Activated gamma-delta T cell (primary cell): Measurements from ENCODE around the gene EVA1A.

Experiments
- DNase-seq: peaks from one replicate; lab custom pipeline; 2025; lab: John Stamatoyannopoulos, UW

The EVA1A gene

DNA sequence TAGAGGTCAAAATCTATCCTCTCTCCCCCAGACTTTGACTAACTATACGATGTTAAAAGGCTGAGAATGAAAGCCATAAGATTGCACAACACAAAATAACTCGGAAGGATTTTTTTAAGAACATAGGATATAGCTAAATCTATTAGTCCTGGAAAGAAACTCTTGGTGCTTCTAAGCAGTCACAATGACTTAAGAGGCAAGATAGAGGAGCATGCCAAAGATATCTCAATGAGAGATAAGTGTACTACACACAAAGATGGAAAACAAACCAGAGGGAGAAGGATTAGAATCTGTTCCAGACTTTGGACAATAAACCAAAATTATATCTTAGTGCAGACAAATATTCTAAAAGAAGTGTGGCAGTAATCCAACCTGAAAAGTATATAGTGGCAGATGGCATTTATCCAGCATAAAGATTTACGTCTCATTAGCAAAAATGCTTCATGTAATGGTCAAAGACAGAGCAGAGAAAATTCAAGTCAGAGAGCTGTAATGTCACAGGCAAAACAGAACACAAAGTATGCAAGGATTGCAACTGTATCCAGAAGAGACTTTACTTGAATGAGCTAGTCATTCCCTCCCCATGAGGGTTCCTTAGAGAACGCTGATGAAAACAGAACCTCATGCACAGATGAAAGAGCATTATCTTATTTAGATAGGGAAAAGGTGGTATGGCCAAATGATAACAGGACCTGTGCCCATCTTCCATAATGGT lies 28.8 kb upstream of the EVA1A start:
- no peak for DNase-seq

DNA sequence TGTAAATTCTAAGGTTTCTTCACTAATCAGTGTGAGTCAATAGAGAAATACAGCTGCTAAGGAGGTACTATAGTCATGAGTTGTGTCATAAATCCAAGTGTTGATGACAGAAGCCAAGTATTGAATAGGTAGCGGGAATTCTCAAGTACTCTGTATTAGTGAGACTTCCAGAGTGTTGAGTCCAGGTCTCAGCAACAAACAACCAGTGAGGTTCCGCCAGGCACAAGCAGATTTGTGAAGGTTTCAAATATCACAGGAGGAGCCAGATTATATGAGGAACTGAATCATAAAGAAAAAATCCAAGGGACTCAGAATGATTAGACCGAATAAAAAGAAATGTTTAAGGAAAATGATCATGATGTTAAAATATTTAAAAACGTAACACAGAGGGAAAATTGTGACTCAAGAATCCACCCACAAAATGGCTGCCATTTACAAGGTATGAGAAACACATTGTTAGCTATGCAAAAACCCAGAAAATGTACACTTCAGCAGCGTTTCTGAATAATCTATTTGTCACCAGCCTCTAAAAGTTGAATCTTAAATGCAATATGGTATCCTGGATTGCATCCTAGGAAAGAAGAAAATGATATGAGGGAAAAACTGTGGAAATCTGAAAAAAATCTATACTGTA lies 27.3 kb upstream of the EVA1A start:
- DNase-seq: no peak

DNA sequence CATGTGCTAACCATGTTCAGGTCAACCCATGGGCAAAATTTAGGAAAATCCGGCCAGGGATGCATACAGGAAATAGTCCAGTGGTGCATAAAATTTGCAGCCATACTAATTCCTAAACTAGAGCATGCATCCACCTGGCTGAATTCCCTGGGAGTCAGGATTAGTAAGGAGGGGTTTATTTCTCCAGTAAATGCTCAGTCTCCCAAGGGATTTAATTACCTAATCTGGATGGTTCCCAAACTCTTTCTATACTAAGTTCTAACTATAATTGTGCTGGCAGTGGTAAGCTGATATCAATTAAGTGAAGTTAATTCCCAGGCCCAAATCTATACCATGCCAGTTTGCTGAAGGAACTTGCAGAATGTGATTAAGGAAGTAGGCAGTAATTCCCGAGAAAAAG lies 26.2 kb upstream of the EVA1A start:
- DNase-seq: no peak

DNA sequence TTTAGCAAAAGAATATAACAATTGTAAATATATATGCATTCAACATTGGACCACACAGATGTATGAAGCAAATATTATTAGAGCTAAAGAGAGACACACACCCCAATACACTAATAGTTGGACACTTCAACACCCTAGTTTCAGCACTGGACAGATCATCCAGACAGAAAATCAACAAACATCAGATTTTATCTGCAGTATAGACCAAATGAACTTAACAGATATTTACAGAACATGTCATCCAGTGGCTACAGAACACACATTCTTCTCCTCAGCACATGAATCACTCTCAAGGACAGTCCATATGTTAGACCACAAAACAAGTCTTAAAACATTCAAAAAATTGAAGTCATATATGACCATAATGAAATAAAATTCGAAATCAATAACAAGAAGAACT lies 22.1 kb upstream of the EVA1A start:
- no peak for DNase-seq

DNA sequence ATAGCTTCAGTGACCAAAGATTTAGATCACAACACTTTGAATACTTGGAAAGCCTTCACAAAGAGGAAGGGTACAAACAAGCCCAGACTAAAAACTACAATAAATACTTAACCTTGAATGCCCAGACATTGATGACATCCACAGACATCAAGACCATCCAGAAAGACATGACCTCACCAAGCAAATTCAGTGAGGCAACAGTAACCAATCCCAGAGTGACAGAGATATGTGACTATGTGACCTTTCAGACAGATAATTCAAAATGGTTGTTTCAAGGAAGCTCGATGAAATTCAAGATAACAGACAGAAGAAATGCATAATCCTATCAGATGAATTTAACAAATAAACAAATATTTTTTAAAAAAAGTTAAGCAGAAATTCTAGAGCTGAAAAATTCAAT lies 19.9 kb upstream of the EVA1A start:
- no peak for DNase-seq

DNA sequence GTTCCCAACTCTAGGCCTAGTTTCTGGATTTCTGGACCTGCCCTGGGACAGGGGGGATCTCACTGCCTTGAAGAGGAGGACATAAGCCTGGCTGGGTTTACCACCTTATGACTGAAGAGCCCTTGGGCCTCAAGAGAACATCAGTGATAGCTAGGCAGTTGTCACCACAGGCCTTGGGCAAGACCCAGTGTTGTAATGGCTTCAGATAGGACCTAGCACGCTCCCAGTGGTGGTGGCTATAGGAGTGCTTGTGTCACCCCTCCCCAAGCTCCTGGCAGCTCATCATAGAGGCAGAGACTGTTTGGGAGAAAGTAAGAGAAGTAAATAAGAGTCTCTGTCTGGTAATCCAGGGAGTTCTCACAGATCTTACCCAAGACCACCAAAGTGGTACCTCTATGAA lies 19.4 kb upstream of the EVA1A start:
- no peak for DNase-seq

DNA sequence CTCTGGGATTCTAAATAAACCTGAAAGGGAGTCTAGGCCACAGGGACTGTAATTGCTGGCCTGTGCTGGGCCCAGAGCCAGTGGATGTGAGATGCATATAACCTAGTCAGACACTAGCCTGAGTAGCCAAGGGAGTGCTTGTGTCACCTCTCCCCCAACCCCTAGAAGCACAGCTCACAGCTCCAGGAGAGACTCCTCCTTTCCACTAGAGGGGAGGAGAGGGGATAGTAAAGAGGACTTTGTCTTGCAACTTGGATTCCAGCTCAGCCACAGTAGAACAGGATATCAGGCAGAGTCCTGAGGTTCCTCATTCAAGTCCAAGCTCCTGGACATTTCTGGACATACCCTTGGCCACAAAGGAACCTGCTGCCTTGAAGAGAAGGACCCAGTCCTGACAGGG lies 18.4 kb upstream of the EVA1A start:
- no peak for DNase-seq

DNA sequence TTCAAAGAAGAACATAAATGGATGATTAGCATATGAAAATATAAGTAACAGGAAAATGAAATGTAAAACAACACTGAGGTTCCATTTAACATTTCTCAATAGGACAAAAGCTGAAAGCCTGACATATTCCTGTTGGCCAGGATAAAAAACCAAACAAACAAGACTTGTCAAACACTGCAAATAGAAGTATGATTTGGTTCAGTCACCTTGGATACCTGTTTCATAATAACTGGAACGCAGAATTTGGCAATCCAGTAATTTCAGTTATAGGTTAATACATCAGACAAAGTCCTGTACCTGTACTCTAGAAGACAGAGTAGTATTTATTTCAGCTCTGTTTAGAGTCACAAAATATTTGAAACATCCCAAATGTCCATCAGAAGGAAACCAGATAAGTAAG lies 16.5 kb upstream of the EVA1A start:
- no peak for DNase-seq

DNA sequence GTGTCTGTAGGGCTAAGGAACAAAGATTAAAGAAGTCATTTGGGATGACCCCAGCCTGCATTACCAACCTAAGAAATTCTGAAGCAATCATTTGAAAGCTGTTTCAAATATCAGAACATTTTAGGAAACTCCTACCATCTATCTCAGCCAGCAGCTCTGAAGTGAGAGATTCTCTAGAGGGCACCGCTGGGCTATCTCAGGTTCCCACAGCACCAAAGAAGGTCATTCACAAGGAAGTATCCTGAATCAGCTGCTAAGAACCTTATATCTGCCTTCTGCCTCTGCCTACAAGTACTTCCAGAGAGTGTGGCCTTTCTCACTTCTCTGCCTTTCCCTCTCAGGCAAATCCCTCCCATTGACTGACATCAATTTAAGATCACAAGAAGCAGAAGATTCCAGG lies 13.4 kb upstream of the EVA1A start:
- DNase-seq: no peak

DNA sequence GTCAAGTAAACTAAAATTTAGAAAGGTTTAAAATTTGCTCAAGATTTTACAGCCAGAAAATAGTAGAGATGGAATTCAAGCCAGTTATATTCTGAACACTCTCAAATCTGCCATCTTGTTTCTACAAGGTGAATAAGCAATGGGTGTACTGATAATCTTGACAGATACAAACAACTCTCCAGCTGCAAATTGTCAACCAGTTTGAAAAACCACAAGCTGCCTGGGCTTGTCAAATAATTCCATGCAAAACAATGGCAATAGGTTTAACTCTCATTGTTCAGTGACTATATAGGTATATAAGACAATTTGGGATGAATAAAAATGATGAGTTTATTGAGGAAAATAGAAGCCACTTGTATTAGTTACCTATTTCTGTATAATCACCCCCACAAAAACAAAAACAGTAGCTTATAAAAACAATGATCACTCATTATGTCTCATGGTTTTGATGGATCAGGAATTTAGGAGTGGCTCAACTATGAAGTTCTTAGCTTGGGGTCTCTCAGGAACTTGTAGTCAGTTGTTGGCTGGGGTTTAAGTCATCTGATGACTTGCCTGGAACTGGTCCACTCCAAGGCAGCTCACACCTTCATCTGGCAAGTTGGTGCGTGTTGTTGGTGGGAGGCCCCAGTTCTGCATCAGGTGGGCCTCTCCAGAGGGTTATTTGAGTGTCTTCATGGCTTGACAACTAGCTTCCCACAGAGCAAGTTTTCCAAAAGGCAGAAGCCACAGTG lies 12.6 kb upstream of the EVA1A start:
- DNase-seq: no peak

DNA sequence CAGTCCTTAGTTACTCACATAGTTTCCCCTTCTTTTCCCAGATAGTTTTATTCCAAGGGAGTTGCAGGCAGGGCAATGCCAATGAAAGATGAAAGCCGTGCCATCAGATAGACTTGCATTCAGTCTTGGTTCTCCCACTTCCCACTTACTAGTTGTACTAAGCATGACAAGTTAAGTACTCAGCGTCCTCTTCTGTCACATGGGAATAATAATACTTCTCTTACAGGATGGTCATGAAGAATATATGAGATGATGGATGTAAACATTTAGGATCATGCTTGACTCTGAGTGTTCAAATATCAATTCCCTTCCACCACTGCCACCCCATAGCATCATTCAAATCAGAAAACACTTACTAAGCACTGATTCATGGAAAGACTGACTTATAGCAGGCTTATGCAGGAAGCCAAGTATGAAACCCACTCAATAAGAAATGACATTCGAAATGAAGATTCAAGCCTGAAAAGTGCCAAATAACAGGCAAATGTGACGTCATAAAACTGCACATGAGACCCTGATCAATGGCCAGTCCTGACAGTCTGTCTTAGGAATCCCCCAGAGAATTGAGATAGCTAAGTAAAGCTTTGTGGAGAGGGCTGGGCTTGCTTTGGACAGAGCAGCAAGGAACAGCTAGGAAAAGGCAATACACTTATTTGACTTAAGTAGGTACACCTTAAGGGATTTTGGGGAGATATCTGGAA lies 11.1 kb upstream of the EVA1A start:
- no peak for DNase-seq

DNA sequence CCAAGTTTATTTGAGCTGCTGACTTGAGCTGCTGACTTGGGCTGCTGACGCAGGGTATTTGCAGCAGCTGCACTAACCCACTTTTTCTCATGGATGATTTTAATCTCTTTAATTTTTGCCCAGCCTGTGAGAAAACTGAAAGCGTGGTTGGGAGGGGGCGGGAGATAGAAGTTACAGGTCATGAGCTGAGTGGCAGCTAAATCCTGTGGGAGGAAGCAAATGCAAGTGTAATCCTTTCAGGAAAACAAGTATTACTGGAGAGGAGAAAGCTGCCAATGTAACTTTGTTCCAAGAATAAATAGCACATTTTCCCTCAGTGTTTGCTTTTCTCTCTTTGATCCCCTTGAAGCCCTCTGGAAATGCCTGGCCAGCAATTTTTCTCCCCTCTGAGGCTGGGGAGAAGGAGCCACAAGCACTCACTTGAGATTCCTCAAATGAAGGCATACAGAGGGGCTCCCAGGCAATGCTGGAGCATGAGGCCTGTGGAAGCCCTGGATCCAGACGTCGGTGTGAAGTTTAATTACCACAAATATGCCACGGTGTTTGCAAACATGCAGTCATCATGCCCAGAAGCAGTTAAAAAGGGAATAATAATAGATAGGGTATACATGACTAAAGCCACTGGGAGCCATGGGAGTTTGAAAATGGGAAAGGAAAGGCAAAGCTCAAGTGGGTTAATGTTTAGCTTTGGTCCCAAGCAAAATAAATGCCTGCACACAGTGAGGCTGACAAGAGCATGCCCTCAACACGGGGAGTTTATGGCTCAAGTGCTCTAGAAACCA lies 10.4 kb upstream of the EVA1A start:
- DNase-seq: no peak

DNA sequence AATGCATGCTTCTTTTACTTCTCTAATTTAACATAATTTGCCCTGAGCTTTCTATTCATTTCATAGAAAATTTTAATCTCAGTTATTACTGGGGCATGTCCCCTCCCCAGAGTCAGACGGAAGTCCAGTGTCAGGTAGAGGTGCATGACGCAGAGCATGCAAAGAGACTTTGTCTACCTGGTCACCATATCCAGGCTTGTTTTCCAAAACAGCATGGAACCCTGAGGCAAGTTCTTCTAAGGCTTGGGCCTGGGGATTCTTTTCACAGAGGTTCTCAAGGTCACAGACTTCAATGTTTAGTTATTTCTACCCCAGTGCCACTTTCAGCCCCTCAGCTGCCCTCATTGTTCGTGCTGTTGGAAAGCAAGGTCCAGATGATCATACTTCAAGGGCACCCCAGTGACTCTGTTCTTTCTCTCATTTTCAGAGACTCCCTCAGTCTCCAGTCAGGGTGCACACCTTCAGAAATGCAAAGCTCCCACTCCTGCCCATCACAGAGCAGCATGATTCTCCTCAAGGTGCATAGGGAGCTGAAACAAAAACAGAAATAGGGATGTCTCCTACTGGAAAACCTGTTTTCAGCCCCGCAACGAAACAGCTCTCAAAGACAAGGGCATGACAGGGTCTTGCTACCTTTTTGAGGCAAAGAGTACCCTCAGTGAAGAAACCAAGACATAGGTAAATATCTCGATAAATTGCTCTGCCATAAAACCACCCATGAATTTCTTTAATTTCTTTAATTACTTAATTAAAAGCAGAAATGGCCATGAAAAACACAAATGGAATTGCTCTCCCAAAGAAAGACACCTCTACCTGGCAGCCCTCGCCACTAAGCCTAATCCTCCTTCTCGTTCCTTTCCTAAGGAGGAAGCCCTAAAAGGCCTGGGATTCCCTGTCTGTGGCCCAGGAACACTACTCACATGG lies 9.5 kb upstream of the EVA1A start:
- DNase-seq: no peak

DNA sequence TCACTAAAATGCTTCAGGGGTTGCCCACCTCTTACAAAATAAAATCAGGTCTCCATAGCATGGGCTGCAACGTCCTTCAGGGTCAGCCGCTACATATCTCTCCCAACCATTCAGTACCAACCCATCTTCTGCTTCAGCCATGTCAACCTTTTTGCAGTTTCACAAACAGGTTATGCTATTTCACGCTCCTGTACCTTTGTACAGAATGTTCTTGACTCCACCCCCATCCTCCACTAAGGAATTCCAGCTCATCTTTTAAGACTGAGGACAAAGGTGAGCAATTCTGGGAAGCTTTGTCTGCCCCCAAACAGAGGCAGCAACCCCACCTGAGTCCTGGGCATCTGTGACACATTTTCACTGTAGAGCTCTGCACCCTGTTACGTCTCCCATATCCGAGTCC lies 8.8 kb upstream of the EVA1A start:
- DNase-seq: no peak

DNA sequence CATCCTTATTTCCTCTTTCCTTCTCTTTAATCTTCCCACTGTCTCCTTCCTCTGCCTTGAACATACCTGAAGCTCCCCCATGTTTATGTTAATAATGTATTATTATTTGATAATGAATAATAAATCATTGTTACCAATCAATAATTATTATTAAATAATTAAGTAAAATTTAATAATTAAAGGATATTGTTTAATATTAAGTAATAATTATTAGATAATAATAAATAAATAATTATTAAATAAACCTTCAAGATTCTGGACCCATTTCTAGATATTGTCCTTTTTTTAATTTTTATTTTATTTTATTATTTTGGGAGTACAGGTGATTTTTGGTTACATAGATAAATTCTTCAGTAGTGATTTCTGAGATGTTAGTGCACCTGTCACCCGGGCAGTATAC lies 7.4 kb upstream of the EVA1A start:
- no peak for DNase-seq

DNA sequence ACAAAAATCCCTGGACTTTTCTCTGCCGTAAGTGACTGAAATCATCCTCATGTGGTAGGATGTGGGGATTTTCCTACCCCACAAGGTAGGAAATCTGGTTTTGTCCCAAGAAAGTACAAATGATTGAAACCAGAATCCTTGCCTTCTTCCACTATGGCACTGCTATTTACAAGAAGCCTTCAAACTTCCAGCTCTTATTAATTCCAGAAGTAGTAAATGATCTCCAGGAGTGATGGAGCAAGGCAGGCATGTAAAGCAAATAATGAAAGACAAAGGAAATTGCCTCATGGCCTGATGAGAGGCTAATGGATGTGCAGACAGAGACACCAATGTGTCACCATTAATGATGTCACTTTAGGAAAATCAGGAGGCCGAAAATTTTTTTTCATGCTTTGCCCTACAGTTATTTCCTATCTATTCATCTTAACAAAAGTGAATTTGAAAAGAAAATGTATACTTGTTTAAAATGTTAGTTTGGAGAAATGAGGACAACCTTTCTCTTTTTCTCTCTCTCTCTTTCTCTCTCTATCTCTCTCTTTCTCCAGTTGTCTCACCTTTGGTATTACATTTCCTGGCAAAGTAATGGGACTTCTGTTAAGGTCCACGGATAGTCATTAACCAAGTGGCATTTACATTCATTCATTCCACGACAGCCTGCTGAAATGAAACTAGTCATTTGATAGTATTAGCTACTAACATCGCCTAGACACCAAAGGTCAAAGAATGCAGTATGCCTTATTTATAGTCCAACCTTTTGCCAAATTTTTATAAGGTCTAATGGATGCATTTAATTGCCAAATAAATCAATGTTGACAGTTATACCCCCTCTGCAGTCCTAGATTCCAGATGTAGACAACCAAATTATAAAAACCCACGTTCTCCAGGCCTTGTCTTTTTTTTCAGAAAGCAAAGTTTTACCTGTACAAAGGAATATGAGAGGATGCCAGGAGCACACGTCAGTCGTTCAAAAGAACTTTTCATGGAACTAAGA lies 5.0 kb upstream of the EVA1A start:
- no peak for DNase-seq

DNA sequence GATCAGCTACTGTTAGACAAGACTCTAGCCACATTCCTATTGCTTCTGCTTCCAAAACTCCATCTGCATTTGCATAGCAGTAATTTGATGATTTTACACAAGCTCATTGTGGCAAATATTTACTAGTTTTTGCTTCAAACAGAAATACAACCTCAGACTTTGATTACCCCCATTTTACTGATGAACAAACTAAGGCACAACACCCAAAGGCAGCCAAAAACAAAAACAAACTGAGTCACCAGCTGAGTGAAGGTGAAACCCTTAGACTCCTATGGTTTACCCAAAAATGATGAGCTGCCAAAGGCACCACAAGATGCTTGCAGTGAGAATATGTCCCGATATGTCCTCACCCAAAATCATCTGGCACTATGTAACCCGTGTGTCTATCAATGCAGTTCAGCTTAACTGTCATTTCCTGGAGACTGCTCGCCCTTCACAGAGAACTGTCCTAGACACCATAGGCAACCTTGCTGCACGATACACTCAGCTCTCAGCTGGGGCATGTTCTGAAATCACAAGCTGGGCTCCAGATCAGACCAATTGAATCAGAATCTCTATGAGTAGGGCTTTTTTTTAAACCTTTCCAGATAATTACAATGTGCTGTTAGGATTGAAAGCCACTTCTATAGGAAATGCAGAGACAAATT lies 4.1 kb upstream of the EVA1A start:
- no peak for DNase-seq

DNA sequence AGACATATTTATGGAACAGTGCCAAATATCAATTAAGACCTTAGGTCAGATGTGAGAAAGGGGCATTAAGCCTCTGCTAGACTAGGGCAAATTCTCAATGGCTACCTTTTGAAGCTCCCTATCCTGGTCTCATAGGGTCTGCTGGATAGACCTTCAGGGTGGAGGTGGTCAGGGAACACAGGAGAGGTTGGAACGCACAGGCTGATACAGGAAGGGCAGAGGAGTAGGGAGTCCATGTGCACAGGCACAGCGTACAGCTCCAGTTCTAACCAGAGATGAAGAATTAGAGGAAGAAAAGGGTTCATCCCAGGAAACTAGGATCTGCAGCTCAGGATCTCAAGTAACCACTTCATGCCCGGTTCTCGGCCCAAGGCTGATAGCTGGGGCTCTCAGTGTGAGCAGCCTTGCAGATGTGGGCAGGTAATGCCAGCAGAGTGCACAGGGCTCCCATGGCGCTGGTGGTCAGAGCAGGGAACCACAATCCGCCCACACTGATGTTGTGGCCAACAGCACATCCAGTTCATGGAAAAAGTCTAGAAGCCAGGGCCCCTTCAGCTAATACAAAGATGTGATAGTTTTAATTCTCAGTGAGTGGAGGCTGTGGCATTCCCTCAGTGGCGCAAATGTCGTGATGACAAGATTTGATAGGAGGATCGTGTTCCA lies 3.4 kb upstream of the EVA1A start:
- DNase-seq: no peak

DNA sequence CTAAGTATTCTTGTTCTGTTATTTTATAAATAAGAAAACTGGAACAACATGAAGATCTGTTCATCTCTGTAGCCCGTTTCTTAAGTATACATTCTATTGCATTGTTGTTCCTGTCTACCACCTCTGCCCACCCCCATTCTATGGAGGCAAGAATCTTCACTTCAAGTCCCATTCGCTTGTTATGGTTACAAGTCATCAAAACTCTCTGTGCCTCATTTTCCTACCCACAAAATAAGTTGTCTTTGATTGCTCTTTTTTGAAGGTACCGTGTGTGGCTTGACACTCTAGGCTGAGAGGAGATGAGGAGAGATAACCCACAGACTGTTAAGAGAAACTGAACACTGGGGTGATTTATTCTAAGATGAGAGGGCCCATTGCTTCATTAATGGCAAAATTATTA lies 2.9 kb upstream of the EVA1A start:
- DNase-seq: no peak
